GM21737 (cell line): ENCODE measurements around the gene DEDD2.

Experiments
- ATAC-seq: cut with Tn5 transposase; IDR thresholded peaks from one replicate; pipeline ENCODE4 v1.9.1; 2021; ENCODE audit warnings: mild to moderate bottlenecking, moderate library complexity; ENCODE audit not compliant: unreplicated experiment

Gene DEDD2

GRCh38 chr19:42229301-42229854 is 11.9 kb upstream of the DEDD2 start:
- no peak for ATAC-seq

- ATAC-seq: no peak
Observed at GRCh38 chr19:42228641-42229040, 11.2 kb upstream of the DEDD2 start.

GRCh38 chr19:42226886-42227285 is 9.4 kb upstream of the DEDD2 start:
- ATAC-seq: no peak

GRCh38 chr19:42225718-42226292 is 8.3 kb upstream of the DEDD2 start:
- ATAC-seq: no peak

GRCh38 chr19:42224940-42225717 is 7.7 kb upstream of the DEDD2 start:
- ATAC-seq: no peak

- no peak for ATAC-seq
Observed at GRCh38 chr19:42220751-42221097, 3.2 kb upstream of the DEDD2 start.

GRCh38 chr19:42219812-42220750 is 2.6 kb upstream of the DEDD2 start, which contains the start of gene ZNF526:
Gene ZNF526 (plus strand): TSS chr19:42220312. CDS start chr19:42224404, 4,092 bp downstream.
- peak; percentile 60 for ATAC-seq

GRCh38 chr19:42216653-42217519 is 591 bp downstream of the DEDD2 start:
- no peak for ATAC-seq

- ATAC-seq: no peak
Observed at GRCh38 chr19:42214810-42215485, 2.5 kb downstream of the DEDD2 start.

- ATAC-seq: no peak
Observed at GRCh38 chr19:42212886-42213285, 4.6 kb downstream of the DEDD2 start.

- no peak for ATAC-seq
Observed at GRCh38 chr19:42208612-42209011, 8.9 kb downstream of the DEDD2 start.

GRCh38 chr19:42207767-42208271 is 9.7 kb downstream of the DEDD2 start:
- no peak for ATAC-seq

- no peak for ATAC-seq
Observed at GRCh38 chr19:42206871-42207755, 10.4 kb downstream of the DEDD2 start.

GRCh38 chr19:42204664-42205063 is 12.8 kb downstream of the DEDD2 start:
- no peak for ATAC-seq

- ATAC-seq: no peak
Observed at GRCh38 chr19:42203700-42204099, 13.8 kb downstream of the DEDD2 start.

GRCh38 chr19:42202290-42202880 is 15.1 kb downstream of the DEDD2 start:
- ATAC-seq: no peak

GRCh38 chr19:42201489-42202289 is 15.8 kb downstream of the DEDD2 start:
- no peak for ATAC-seq
